Right ventricle myocardium inferior (tissue), 1 donor: Measurements from ENCODE around the gene MCM9. TPM values are rescaled to one million over a fixed set of nuclear protein-coding genes. Genes with fewer than 3 reads are reported as not detected.
"Not testable (repeated sequence)": the region's sequence is repeated elsewhere in the genome, so short reads cannot be mapped to it uniquely, and the experiment has no call there.

Source experiments
- ATAC-seq: fragments of 200-7000 bp; cut with Tn5 transposase; one replicate; pipeline ENCODE4 v1.9.1; 2020; ENCODE audit warnings: mild to moderate bottlenecking, moderate library complexity
- DNase-seq: peaks from one replicate; pipeline ENCODE4 v3.0.0; 2021; ENCODE audit errors: missing footprints
- intact Hi-C: fragments of 100-400 bp; cut with DNase I; formaldehyde crosslinking; loops from one replicate; pipeline ENCODE4 v1.11.0; 2022
- total RNA-seq: library from RNA; stranded (reverse); fragmentation: NEBNext Ultra II Directional; extraction: Animal tissue kit (Norgen Biotek cat#: 25700); gene quantifications from one replicate; pipeline ENCODE4 v1.2.1, GENCODE V29; 2021
- donor health status: DM: no; HTN: yes; CAD: no; lungs with severe emphysema.

Gene MCM9
- total RNA-seq, 1 donor from 2014 or later: 4.5 TPM

GRCh38 chr6:118829817-118830478 lies 105.0 kb downstream of the MCM9 start:
- intact Hi-C loops: no loop called here
- ATAC-seq (no peak), DNase-seq (no peak)

GRCh38 chr6:118826096-118826495 lies 108.9 kb downstream of the MCM9 start:
- intact Hi-C loops: no loop called here
- no peak for DNase-seq
- ATAC-seq: no peak

GRCh38 chr6:118825661-118826060 lies 109.3 kb downstream of the MCM9 start:
- DNase-seq (no peak), ATAC-seq (no peak)
- intact Hi-C loops: no loop called here

- intact Hi-C loops: no loop called here
- DNase-seq (no peak), ATAC-seq (no peak)
Measured at GRCh38 chr6:118815495-118815894, 119.5 kb downstream of the MCM9 start.

GRCh38 chr6:118813775-118814174 lies 121.2 kb downstream of the MCM9 start:
- intact Hi-C loops: no loop called here
- no peak for ATAC-seq
- DNase-seq: no peak

- intact Hi-C loops: no loop called here
- no peak for DNase-seq
- no peak for ATAC-seq
Measured at GRCh38 chr6:118812970-118813369, 122.0 kb downstream of the MCM9 start.

- intact Hi-C loops: no loop called here
- ATAC-seq: no peak
Measured at GRCh38 chr6:118810420-118811027, 124.4 kb downstream of the MCM9 start.

GRCh38 chr6:118808793-118809638 lies 125.9 kb downstream of the MCM9 start:
- DNase-seq (no peak), ATAC-seq (no peak)
- intact Hi-C loops: no loop called here

More at GRCh38 chr6:118810420-118811027, 124.4 kb downstream of the MCM9 start:
- no peak for DNase-seq

- DNase-seq (no peak), ATAC-seq (no peak)
- intact Hi-C loops: no loop called here
Measured at GRCh38 chr6:118804091-118804490, 130.9 kb downstream of the MCM9 start.

GRCh38 chr6:118801257-118801656 lies 133.7 kb downstream of the MCM9 start:
- ATAC-seq (no peak), DNase-seq (no peak)
- intact Hi-C loops: no loop called here

GRCh38 chr6:118800394-118801071 lies 134.4 kb downstream of the MCM9 start:
- intact Hi-C loops: no loop called here
- ATAC-seq (peak; percentile 73), DNase-seq (no peak)

GRCh38 chr6:118799826-118800225 lies 135.1 kb downstream of the MCM9 start:
- ATAC-seq: no peak
- no peak for DNase-seq
- intact Hi-C loops: no loop called here

- DNase-seq, ATAC-seq, intact Hi-C loops: not testable (repeated sequence)
Measured at GRCh38 chr6:118796548-118796947, 138.4 kb downstream of the MCM9 start.

- ATAC-seq: no peak
- intact Hi-C loops: no loop called here
- DNase-seq: no peak
Measured at GRCh38 chr6:118791499-118791898, 143.5 kb downstream of the MCM9 start.

GRCh38 chr6:118789954-118790353 lies 145.0 kb downstream of the MCM9 start:
- no peak for ATAC-seq
- intact Hi-C loops: no loop called here
- DNase-seq: no peak

GRCh38 chr6:118789419-118789818 lies 145.5 kb downstream of the MCM9 start:
- ATAC-seq (no peak), DNase-seq (no peak)
- intact Hi-C loops: no loop called here

GRCh38 chr6:118788702-118789101 lies 146.3 kb downstream of the MCM9 start:
- DNase-seq (no peak), ATAC-seq (no peak)
- intact Hi-C loops: no loop called here

GRCh38 chr6:118787724-118788423 lies 147.1 kb downstream of the MCM9 start:
- no peak for DNase-seq

More at GRCh38 chr6:118787724-118788423, 147.1 kb downstream of the MCM9 start:
- intact Hi-C loops: no loop called here
- ATAC-seq: no peak
